DOHH2 (cell line): ENCODE results near the gene YWHAE.

ENCODE experiments used
- CTCF ChIP-seq: fragments of 200-600 bp; sonication (generic); IDR thresholded peaks from one replicate; pipeline ENCODE4 v1.5.1; 2014; ENCODE audit warnings: antibody characterized with exemption, mild to moderate bottlenecking, low read depth, low read length; ENCODE audit not compliant: poor library complexity, severe bottlenecking
- EZH2phosphoT487 ChIP-seq: fragments of 200-600 bp; sonication (generic); IDR thresholded peaks from 2 replicates; pipeline ENCODE4 v1.6.1; 2017; ENCODE audit warnings: borderline replicate concordance, mild to moderate bottlenecking, antibody characterized with exemption, low read length, moderate library complexity, mixed read lengths

- TF ChIP-seq CTCF (no peak), EZH2phosphoT487 (no peak)
Measured at GRCh38 chr17:1379208-1379929, 20.7 kb downstream of the YWHAE start.
